ENCODE measurements around the gene PIWIL1.

PIWIL1 gene

GRCh38 chr12:130354407-130354806, 16.7 kb downstream of the PIWIL1 start:
- in situ Hi-C loops (cut with HindIII; ENCODE audit: low sequenced_read_pairs): no loop called here
- no peak for DNase-seq (ENCODE audit: low read depth)
- TF ChIP-seq CTCF (IDR thresholded peaks at IDR 0.05; ENCODE audit: low read depth, low read length, missing control alignments): no peak
- H3K4me3 ChIP-seq (ENCODE audit: low read depth, low read length): no peak overlapping the region

GRCh38 chr12:130356222-130356621, 18.5 kb downstream of the PIWIL1 start:
- no peak for TF ChIP-seq CTCF (IDR thresholded peaks at IDR 0.05; ENCODE audit: low read depth, low read length, missing control alignments)
- in situ Hi-C loops (cut with HindIII; ENCODE audit: low sequenced_read_pairs): no loop called here
- H3K4me3 ChIP-seq (ENCODE audit: low read depth, low read length): no peak overlapping the region

GRCh38 chr12:130357241-130357640, 19.6 kb downstream of the PIWIL1 start:
- no peak for DNase-seq (ENCODE audit: low read depth)
- no peak for TF ChIP-seq CTCF (IDR thresholded peaks at IDR 0.05; ENCODE audit: low read depth, low read length, missing control alignments)
- no peak overlapping the region for H3K4me3 ChIP-seq (ENCODE audit: low read depth, low read length)
- in situ Hi-C loops (cut with HindIII; ENCODE audit: low sequenced_read_pairs): no loop called here

More at GRCh38 chr12:130356222-130356621, 18.5 kb downstream of the PIWIL1 start:
- no peak for DNase-seq (ENCODE audit: low read depth)

GRCh38 chr12:130357729-130358330, 20.1 kb downstream of the PIWIL1 start:
- no peak for DNase-seq (ENCODE audit: low read depth)
- in situ Hi-C loops (cut with HindIII; ENCODE audit: low sequenced_read_pairs): no loop called here

GRCh38 chr12:130362060-130362459, 24.4 kb downstream of the PIWIL1 start:
- no peak overlapping the region for H3K4me3 ChIP-seq (ENCODE audit: low read depth, low read length)
- no peak for TF ChIP-seq CTCF (IDR thresholded peaks at IDR 0.05; ENCODE audit: low read depth, low read length, missing control alignments)
- in situ Hi-C loops (cut with HindIII; ENCODE audit: low sequenced_read_pairs): no loop called here
- no peak for DNase-seq (ENCODE audit: low read depth)

More at GRCh38 chr12:130357729-130358330, 20.1 kb downstream of the PIWIL1 start:
- no peak overlapping the region for H3K4me3 ChIP-seq (ENCODE audit: low read depth, low read length)
- TF ChIP-seq CTCF (IDR thresholded peaks at IDR 0.05; ENCODE audit: low read depth, low read length, missing control alignments): no peak

GRCh38 chr12:130364578-130364977, 26.9 kb downstream of the PIWIL1 start:
- H3K4me3 ChIP-seq (ENCODE audit: low read depth, low read length): no peak overlapping the region
- TF ChIP-seq CTCF (IDR thresholded peaks at IDR 0.05; ENCODE audit: low read depth, low read length, missing control alignments): no peak
- in situ Hi-C loops (cut with HindIII; ENCODE audit: low sequenced_read_pairs): no loop called here
- no peak for DNase-seq (ENCODE audit: low read depth)
